GM23338 (cell line): ENCODE data around the gene NTRK1. TPM values are rescaled to one million over a fixed set of nuclear protein-coding genes. Genes with fewer than 3 reads are reported as not detected.
A peak's percentile ranks its signal among the peaks of the same experiment; 100 is the strongest.

Experiments used
- ATAC-seq: fragments of 200-7000 bp; cut with Tn5 transposase; 3 replicates; pipeline ENCODE4 v1.9.1; 2020
- DNase-seq: peaks from one replicate; pipeline ENCODE4 v3.0.0-alpha.2; 2015; ENCODE audit warnings: low spot score
- H2AFZ ChIP-seq: fragments of 200-600 bp; sonication (generic); 2 replicates; pipeline ENCODE4 v1.8.0; 2016; ENCODE audit warnings: antibody characterized with exemption, mild to moderate bottlenecking, moderate library complexity
- H3F3A ChIP-seq: fragments of 200-600 bp; sonication (generic); replicated peaks from 2 replicates; pipeline ENCODE4 v1.8.0; 2017; ENCODE audit warnings: antibody characterized with exemption, mixed run types, low read depth
- H3K27ac ChIP-seq: fragments of 200-600 bp; sonication (generic); 2 replicates; pipeline ENCODE4 v1.6.1; 2016; ENCODE audit warnings: low read depth
- H3K27me3 ChIP-seq: fragments of 200-600 bp; sonication (generic); 2 replicates; pipeline ENCODE4 v1.8.0; 2016; ENCODE audit warnings: mild to moderate bottlenecking, mixed run types, moderate library complexity; ENCODE audit not compliant: insufficient read depth
- H3K36me3 ChIP-seq: fragments of 200-600 bp; sonication (generic); 2 replicates; pipeline ENCODE4 v1.8.0; 2016; ENCODE audit warnings: mild to moderate bottlenecking; ENCODE audit not compliant: insufficient read depth
- H3K4me1 ChIP-seq: fragments of 200-600 bp; sonication (generic); 2 replicates; pipeline ENCODE4 v1.8.0; 2016; ENCODE audit warnings: mild to moderate bottlenecking, moderate library complexity; ENCODE audit not compliant: insufficient read depth
- H3K4me2 ChIP-seq: fragments of 200-600 bp; sonication (generic); 2 replicates; pipeline ENCODE4 v1.7.1; 2017; ENCODE audit warnings: mixed run types
- H3K4me3 ChIP-seq: fragments of 200-600 bp; sonication (generic); 2 replicates; pipeline ENCODE4 v1.6.1; 2016; ENCODE audit warnings: mixed run types
- H3K79me2 ChIP-seq: fragments of 200-600 bp; sonication (generic); replicated peaks from 2 replicates; pipeline ENCODE4 v1.8.0; 2017; ENCODE audit warnings: mild to moderate bottlenecking; ENCODE audit not compliant: insufficient read depth
- H3K9me2 ChIP-seq: fragments of 200-600 bp; sonication (generic); 2 replicates; pipeline ENCODE4 v1.8.0; 2017; ENCODE audit not compliant: insufficient read depth
- H4K20me1 ChIP-seq: fragments of 200-600 bp; sonication (generic); replicated peaks from 2 replicates; pipeline ENCODE4 v1.8.0; 2017; ENCODE audit warnings: mild to moderate bottlenecking; ENCODE audit not compliant: insufficient read depth
- H3K27ac Mint-ChIP-seq: 2 replicates; pipeline ENCODE4 v1.8.0; 2020; ENCODE audit warnings: inconsistent platforms, mild to moderate bottlenecking, moderate library complexity, mixed read lengths
- H3K27me3 Mint-ChIP-seq: 3 replicates; pipeline ENCODE4 v1.8.0; 2022; ENCODE audit warnings: low read depth, mild to moderate bottlenecking, moderate library complexity, mixed read lengths, inconsistent platforms; ENCODE audit not compliant: insufficient read depth, poor library complexity
- H3K36me3 Mint-ChIP-seq: 3 replicates; pipeline ENCODE4 v1.8.0; 2021; ENCODE audit warnings: low read depth, mild to moderate bottlenecking, inconsistent platforms, moderate library complexity, mixed read lengths
- H3K4me1 Mint-ChIP-seq: 3 replicates; pipeline ENCODE4 v1.8.0; 2020; ENCODE audit warnings: mild to moderate bottlenecking, inconsistent platforms, mixed read lengths
- H3K4me3 Mint-ChIP-seq: 3 replicates; pipeline ENCODE4 v1.8.0; 2021; ENCODE audit warnings: moderate library complexity, mild to moderate bottlenecking, inconsistent platforms, mixed read lengths
- H3K9me3 Mint-ChIP-seq: 3 replicates; pipeline ENCODE4 v1.8.0; 2020; ENCODE audit warnings: moderate library complexity, mild to moderate bottlenecking, inconsistent platforms, mixed read lengths
- CREB1 ChIP-seq: fragments of 250-450 bp; sonication (Bioruptor Pico); IDR thresholded peaks from 2 replicates; pipeline ENCODE4 v1.5.0; 2020; ENCODE audit warnings: low read depth, mild to moderate bottlenecking, moderate library complexity
- ETS1 ChIP-seq: IDR thresholded peaks from 2 replicates; pipeline ENCODE4 v1.6.1; 2016; ENCODE audit warnings: antibody characterized with exemption
- EZH2 ChIP-seq: fragments of 200-600 bp; sonication (generic); IDR thresholded peaks from one replicate; pipeline ENCODE4 v1.8.0; 2017; ENCODE audit warnings: antibody characterized with exemption, mild to moderate bottlenecking, low read depth; ENCODE audit not compliant: unreplicated experiment
- EZH2phosphoT487 ChIP-seq: fragments of 200-600 bp; sonication (generic); IDR thresholded peaks from one replicate; pipeline ENCODE4 v1.8.1; 2018; ENCODE audit warnings: antibody characterized with exemption; ENCODE audit not compliant: unreplicated experiment
- JUNB ChIP-seq: IDR thresholded peaks from one replicate; pipeline ENCODE4 v1.6.1; 2016; ENCODE audit warnings: antibody characterized with exemption; ENCODE audit not compliant: unreplicated experiment
- POLR2AphosphoS5 ChIP-seq: IDR thresholded peaks from 2 replicates; pipeline ENCODE4 v1.6.1; 2016; ENCODE audit warnings: antibody characterized with exemption, low read depth
- REST ChIP-seq: IDR thresholded peaks from one replicate; pipeline ENCODE4 v1.6.1; 2018; ENCODE audit warnings: antibody characterized with exemption; ENCODE audit not compliant: unreplicated experiment
- STAT1 ChIP-seq: IDR thresholded peaks from one replicate; pipeline ENCODE4 v1.6.1; 2016; ENCODE audit warnings: antibody characterized with exemption; ENCODE audit not compliant: unreplicated experiment
- ZNF114 ChIP-seq: fragments of 250-450 bp; sonication (Bioruptor Pico); IDR thresholded peaks from 2 replicates; pipeline ENCODE4 v1.5.0; 2020; ENCODE audit warnings: mild to moderate bottlenecking, moderate library complexity
- ZNF462 ChIP-seq: fragments of 250-450 bp; sonication (Bioruptor Pico); IDR thresholded peaks from 2 replicates; pipeline ENCODE4 v1.5.0; 2020; ENCODE audit warnings: mild to moderate bottlenecking, moderate library complexity
- polyA plus RNA-seq: library from polyadenylated mRNA; unstranded; fragments of >200 nt; fragmentation: Nextera tagmentation; extraction: Ambion mirVana; gene quantifications from 2 replicates; pipeline ENCODE4 v1.2.1, GENCODE V29; 2016
- total RNA-seq: library from RNA; depleted of rRNA; stranded (reverse); fragments of >200 nt; shearing (Covaris generic); gene quantifications from 2 replicates; pipeline ENCODE4 v1.2.3, GENCODE V29; 2014

Gene NTRK1
- total and polyA plus RNA-seq, 2 experiments from 2014 or later, result 0.42 to 0.45 TPM

GRCh38 chr1:156885314-156885713 lies 24.6 kb downstream of the NTRK1 start:
- peaks cover 42% of the 10 kb centered on the region for H3K27me3 ChIP-seq
- TF ChIP-seq EZH2phosphoT487 (no peak), ETS1 (no peak)
- no peak overlapping the region for H2AFZ ChIP-seq
- no peaks in the 10 kb centered on the region for H3F3A ChIP-seq
- H3K79me2 ChIP-seq, result no peaks in the 10 kb centered on the region
- H4K20me1 ChIP-seq, result no peaks in the 10 kb centered on the region
- no peaks in the 10 kb centered on the region for H3K36me3 ChIP-seq
- Mint-ChIP-seq H3K4me1 (peaks cover 56% of the 10 kb centered on the region), H3K4me3 (no peak overlapping the region), H3K27me3 (peaks cover 30% of the 10 kb centered on the region), H3K36me3 (no peaks in the 10 kb centered on the region; the same call in 2 of the 3 replicates), H3K9me3 (no peaks in the 10 kb centered on the region), H3K27ac (no peak overlapping the region)
- H3K4me2 ChIP-seq, result no peak overlapping the region
- no peak for DNase-seq
- peaks cover 20% of the 10 kb centered on the region; the same call in 1 of the 2 replicates for H3K4me1 ChIP-seq
- no peak overlapping the region for H3K27ac ChIP-seq
- H3K4me3 ChIP-seq, result no peak overlapping the region
- ATAC-seq, result no peak
- H3K9me2 ChIP-seq, result no peaks in the 10 kb centered on the region

GRCh38 chr1:156885880-156886355 lies 25.3 kb downstream of the NTRK1 start:
- DNase-seq, result no peak
- Mint-ChIP-seq H3K9me3 (no peaks in the 10 kb centered on the region), H3K27ac (no peak overlapping the region), H3K27me3 (peaks cover 35% of the 10 kb centered on the region), H3K4me1 (peaks cover 56% of the 10 kb centered on the region), H3K4me3 (peak overlapping the region; percentile 47; the same call in 1 of the 3 replicates), H3K36me3 (no peaks in the 10 kb centered on the region; the same call in 2 of the 3 replicates)
- ATAC-seq, result no peak
- peaks cover 20% of the 10 kb centered on the region; the same call in 1 of the 2 replicates for H3K4me1 ChIP-seq
- H3K4me2 ChIP-seq, result no peak overlapping the region
- no peaks in the 10 kb centered on the region for H3K9me2 ChIP-seq
- H3K36me3 ChIP-seq, result no peaks in the 10 kb centered on the region
- H4K20me1 ChIP-seq, result no peaks in the 10 kb centered on the region
- peaks cover 48% of the 10 kb centered on the region for H3K27me3 ChIP-seq
- no peak overlapping the region for H3K4me3 ChIP-seq
- no peak overlapping the region for H2AFZ ChIP-seq
- no peak overlapping the region for H3K27ac ChIP-seq
- no peaks in the 10 kb centered on the region for H3K79me2 ChIP-seq
- H3F3A ChIP-seq, result no peaks in the 10 kb centered on the region
- TF ChIP-seq ETS1, result no peak
- no peak for TF ChIP-seq JUNB
- TF ChIP-seq REST, result no peak
- TF ChIP-seq CREB1, result no peak
- TF ChIP-seq EZH2, result no peak
- TF ChIP-seq POLR2AphosphoS5, result no peak
- TF ChIP-seq STAT1, result no peak
- TF ChIP-seq ZNF462 (CRISPR knock-in tag), result no peak
- TF ChIP-seq ZNF114 (CRISPR knock-in tag), result no peak
- TF ChIP-seq EZH2phosphoT487, result no peak
